ENCODE measurements around the gene MYEF2.

- no peak for TF ChIP-seq CTCF (IDR thresholded peaks at IDR 0.05)
- TF ChIP-seq POLR2A (IDR thresholded peaks at IDR 0.05): no peak
Measured at GRCh38 chr15:48097264-48097663, 80.8 kb downstream of the MYEF2 start.
